AG08395 (cell line): Measurements from ENCODE around the gene FGFBP3.
"Not testable (repeated sequence)": the region's sequence is repeated elsewhere in the genome, so short reads cannot be mapped to it uniquely, and the experiment has no call there.

Experiments used
- DNase-seq: peaks from one replicate; pipeline ENCODE4 v3.0.0; 2012; ENCODE audit warnings: mixed read lengths, low spot score

The FGFBP3 gene

DNA sequence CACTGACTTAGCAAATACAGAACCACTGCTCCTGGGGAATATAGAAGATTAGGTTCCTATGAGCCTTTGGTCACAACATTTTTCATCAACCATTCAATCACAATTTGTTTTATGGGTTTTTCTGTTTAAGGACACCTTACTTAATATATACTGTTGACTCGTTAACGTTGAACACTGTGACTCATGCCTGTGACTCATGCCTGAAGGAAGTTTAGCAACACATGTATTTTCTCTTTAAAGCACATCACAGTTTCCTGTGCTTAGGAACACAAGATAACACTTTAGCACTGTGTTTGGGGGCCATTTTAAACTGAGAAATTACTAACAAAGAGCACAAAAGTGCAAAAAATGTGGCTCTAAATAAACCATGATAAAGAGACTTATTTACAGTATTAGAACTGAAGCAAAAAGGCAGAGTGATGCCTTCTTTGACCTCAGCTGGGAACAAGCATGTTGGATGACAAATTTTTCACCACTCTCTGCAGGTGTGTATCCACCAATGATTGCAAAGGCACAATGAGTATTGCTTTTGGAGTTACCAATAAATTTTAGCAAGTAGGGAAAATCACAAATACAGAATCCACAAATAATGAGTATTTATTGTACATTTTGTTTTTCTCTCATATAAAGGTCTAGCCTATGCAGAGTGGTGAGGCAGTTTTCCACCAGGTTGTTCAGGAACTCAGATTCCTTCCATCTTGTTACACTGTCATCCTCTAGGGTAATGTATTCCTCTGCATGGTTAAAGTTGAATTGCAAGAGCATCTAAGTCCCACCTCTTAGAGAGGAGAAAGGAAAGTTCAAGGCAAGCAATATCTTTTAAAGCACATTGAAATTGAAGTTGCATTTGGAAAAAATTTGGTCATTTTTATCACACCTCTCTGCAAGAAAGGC is 7.3 kb downstream of the FGFBP3 start:
- DNase-seq = peak; percentile 69

DNA sequence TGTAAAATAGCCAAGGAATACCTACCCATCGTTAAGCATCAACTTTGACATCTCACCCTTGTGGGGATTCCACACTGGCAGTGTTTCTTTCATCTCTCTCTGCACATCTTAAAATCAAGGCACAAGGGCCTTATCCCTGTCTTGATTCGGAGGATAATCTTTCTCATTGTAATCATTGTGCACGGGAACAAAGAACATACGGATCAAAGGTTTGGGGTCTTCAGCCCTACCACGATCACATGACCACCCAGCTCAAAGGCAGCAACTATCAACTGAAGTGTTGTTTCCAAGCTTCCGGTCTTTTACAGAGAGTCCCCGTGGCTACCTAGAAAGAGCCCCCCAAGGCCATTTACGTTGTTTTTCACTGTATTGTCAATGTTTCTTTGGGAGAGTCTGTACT is 11.9 kb downstream of the FGFBP3 start:
- DNase-seq = no peak

GRCh38 chr10:91896212-91896756 is 13.0 kb downstream of the FGFBP3 start:
- DNase-seq = no peak

DNA sequence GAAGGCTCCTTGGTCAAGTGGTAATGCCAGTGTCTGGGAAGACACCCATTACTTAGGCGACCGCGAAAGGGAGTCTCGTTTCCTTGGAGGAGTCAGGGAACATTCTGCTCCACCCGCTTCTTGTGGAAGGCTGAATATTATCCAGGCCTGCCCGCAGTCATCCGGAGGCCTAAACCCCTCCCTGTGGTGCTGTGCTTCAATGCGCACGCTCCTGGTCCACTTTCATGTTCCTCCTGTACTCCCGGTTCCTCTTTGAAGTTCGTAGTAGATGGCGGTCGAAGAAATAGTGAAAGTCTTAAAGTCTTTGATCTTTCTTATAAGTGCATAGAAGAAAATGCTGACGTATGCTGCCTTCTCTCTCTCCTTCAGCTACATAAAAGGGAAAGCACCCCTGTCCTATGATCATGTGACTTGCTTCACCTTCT is 15.0 kb downstream of the FGFBP3 start:
- DNase-seq = not testable (repeated sequence)

DNA sequence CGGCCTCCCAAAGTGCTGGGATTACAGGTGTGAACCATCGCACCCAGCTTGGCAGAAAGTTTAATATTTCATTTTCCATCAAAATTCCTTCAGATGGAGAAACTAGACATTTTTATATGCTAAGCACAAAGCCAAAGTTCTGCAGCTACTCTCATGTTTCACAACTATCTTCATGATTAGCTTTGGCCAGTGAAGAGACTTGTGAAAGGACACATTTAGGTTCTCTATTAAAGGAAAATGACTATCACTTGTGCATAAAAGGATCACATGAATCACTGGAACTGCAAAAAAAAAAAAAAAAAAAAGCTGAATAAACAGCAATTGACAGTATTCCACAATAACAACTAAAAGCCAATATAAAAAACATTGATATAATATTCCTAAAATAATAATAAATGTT is 16.2 kb downstream of the FGFBP3 start:
- DNase-seq = no peak

GRCh38 chr10:91891125-91892001 is 17.9 kb downstream of the FGFBP3 start:
- peak; percentile 10 for DNase-seq

DNA sequence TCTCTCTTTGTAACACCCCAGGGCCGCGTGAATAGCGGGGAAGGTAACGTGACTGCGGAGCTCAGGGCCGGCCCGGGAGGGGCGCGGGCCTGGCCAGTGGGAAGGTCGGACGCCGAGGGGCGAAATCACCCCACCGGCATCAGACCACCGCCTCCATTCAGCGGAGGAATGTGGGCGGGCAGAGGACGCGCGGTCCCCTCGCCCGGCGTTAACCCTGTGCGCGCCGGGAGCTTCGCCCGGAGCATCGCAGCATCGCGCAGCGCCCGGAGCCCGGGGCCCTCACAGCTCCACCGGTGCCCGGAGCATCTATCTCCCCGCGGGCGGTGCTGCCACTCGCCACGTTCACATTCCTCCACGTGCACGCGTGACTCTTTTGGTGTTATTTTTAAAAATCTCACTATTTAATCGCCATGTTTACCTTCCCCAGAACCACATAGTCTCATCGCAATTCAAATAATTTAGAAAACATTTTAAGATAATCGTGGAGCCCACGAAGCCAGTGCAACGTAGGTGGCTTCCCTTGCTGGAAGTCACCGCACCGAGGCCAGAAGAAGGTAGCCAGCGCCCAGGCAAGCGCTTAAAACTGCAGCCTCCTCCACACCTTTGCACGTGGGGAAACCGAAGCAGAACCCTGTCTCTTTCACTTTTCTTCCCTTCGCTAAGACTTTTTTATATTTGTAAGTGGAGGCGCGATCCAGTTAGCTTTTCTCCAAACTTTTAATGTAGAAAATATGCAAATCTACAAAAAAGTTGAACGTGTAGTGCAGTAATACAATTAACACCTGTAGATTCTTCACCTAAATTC is 21.8 kb downstream of the FGFBP3 start:
- peak; percentile 30 for DNase-seq

- DNase-seq = no peak
These were observed 22.4 kb downstream of the FGFBP3 start for GRCh38 chr10:91886954-91887271.

GRCh38 chr10:91885362-91886079 is 23.8 kb downstream of the FGFBP3 start:
- no peak for DNase-seq

- DNase-seq = no peak
These were observed 24.8 kb downstream of the FGFBP3 start for GRCh38 chr10:91884536-91884935.

- DNase-seq = peak; percentile 47
These were observed 25.5 kb downstream of the FGFBP3 start for GRCh38 chr10:91883549-91884444.

GRCh38 chr10:91880310-91880709 is 29.0 kb downstream of the FGFBP3 start:
- peak; percentile 20 for DNase-seq

GRCh38 chr10:91879515-91880170 is 29.6 kb downstream of the FGFBP3 start:
- no peak for DNase-seq

GRCh38 chr10:91875779-91876178 is 33.5 kb downstream of the FGFBP3 start:
- no peak for DNase-seq

DNA sequence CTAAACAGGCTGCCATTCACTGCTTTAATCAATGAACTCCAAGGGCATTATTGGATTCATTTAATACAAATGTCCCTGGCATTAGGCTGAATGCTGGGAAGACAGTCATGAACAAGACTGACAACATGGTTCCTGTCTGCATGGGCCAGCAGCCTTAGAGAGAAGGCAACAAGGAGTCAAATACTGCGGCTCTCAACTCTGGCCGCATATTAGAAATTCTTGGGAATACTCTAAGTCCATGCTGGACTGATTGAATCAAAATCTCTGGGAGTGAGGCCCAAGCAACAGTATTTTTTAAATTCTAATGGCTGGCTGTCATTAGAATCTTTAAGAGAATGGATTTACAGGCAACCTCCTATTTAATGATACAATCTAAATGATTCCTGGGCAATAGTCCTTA is 34.1 kb downstream of the FGFBP3 start:
- DNase-seq = no peak

DNA sequence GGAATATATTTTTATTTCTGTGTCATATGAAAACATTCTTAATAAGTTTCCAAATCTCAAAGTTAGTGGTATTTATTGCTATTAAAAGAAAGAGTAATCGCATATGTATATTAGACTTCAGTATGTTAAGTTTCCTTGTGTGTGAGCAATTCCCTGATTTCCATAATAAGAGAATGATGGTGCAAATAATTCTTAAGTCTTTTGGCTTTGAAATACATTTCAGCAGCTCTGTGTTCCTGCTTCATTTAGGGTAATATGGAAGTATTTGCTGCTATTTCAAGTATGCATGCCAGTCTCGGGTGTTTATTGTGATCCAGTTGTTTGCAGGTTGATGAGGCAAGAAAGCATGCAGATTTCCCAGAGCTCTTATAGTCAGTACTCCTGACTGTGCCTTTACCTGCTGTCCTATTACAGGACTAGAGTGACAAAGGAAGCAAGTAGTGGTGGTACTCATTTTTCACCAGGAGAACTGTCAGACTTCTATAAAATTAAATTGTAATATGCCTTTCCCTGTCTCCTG is 43.7 kb downstream of the FGFBP3 start:
- DNase-seq = no peak

DNA sequence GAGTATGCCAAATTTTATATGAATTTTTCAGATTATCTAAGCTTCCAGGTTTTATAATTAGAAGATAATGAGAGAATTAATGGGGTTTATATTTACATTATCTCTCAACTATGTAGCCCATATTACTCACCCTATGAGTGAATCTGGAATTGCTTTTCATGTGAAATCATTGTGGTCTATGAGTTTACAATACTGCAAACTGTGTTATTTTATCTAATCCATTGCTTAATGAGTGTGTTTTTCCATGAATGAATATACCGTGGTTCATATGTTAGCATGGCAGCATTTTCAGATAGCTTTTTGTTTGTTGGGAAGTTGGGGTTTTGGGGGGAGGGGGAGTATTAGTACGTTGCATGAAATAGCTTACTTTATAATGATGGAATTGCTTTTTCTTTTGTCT is 44.5 kb downstream of the FGFBP3 start:
- no peak for DNase-seq

DNA sequence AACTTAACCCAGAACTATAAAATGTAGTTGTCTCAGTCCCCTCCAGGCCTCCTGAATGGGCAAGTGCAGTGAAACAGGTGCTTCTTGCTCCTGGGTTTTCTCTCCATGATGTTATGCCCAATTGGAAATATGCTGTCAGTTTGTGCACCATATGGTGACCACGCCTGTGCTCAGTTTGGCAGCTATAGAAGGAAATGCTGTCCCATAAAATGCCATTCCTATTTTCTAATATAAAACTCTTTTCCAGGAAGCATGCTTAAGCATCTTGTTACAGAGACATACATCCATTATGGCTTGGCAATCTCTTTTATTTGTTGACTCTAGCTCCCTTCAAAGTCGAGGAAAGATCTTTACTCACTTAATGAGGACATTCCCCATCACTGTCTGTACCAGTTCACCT is 45.2 kb downstream of the FGFBP3 start:
- no peak for DNase-seq

- DNase-seq = no peak
These were observed 48.4 kb downstream of the FGFBP3 start for GRCh38 chr10:91860885-91861284.
